Measurements from ENCODE around the gene BCAM.

GRCh38 chr19:44812142-44812718 is 3.3 kb downstream of the BCAM start:
- TF ChIP-seq REST (IDR thresholded peaks at IDR 0.05; ENCODE audit: low read depth), result no peak
- no peak for TF ChIP-seq MAX (IDR thresholded peaks at IDR 0.05)

Data from Ishikawa (cell line).